Naive thymus-derived CD8-positive, alpha-beta T cell (primary cell): ENCODE measurements around the gene SLC23A1. TPM values are rescaled to one million over a fixed set of nuclear protein-coding genes. Genes with fewer than 3 reads are reported as not detected.
"Not testable (repeated sequence)": the region's sequence is repeated elsewhere in the genome, so short reads cannot be mapped to it uniquely, and the experiment has no call there.

Experiments used
- ATAC-seq, 2 donors: fragments of 150-1000 bp; cut with Tn5 transposase in 1 of 2; sonication (Bioruptor Pico), chemical (Tn5 transposase) in 1 of 2; 1 replicate in 1 of 2; 2 replicates in 1 of 2; pipeline ENCODE4 v1.10.0; 2021; ENCODE audit warnings: mild to moderate bottlenecking in 2 of 2, moderate library complexity in 2 of 2
- POLR2A ChIA-PET: fragments of 350-600 bp; sonication (Branson Sonifier 250); formaldehyde crosslinking; loops from one replicate; lab custom pipeline; 2021; ENCODE audit warnings: antibody characterized with exemption; lab: Charles Lee
- DNase-seq, 10 donors: peaks; one replicate each; pipeline versions ENCODE4 v3.0.0 to v3.0.0-alpha.2; 2020 to 2022
- H3K27ac Mint-ChIP-seq, 10 donors: one replicate each; pipeline ENCODE4 v1.8.0; 2020 to 2022; ENCODE audit warnings: mild to moderate bottlenecking in 10 of 10, mixed read lengths in 10 of 10, moderate library complexity in 4 of 10, inconsistent platforms in 1 of 10
- H3K27me3 Mint-ChIP-seq, 5 donors: one replicate each; pipeline ENCODE4 v1.8.0; 2021 to 2022; ENCODE audit warnings: mixed read lengths in 5 of 5
- H3K36me3 Mint-ChIP-seq, 3 donors: one replicate each; pipeline ENCODE4 v1.8.0; 2020 to 2022; ENCODE audit warnings: mixed read lengths in 3 of 3, mild to moderate bottlenecking in 2 of 3, inconsistent platforms in 1 of 3
- H3K4me1 Mint-ChIP-seq, 4 donors: one replicate each; pipeline ENCODE4 v1.8.0; 2021 to 2022; ENCODE audit warnings: mixed read lengths in 4 of 4
- H3K4me3 Mint-ChIP-seq, 10 donors: one replicate each; pipeline ENCODE4 v1.8.0; 2020 to 2022; ENCODE audit warnings: mild to moderate bottlenecking in 10 of 10, mixed read lengths in 10 of 10, moderate library complexity in 6 of 10, inconsistent platforms in 1 of 10
- H3K9me3 Mint-ChIP-seq, 9 donors: one replicate each; pipeline ENCODE4 v1.8.0; 2020 to 2022; ENCODE audit warnings: mixed read lengths in 9 of 9, mild to moderate bottlenecking in 3 of 9, inconsistent platforms in 1 of 9, moderate library complexity in 1 of 9
- polyA plus RNA-seq, 3 donors: library from polyadenylated mRNA; unstranded; fragments of 300-500 nt; fragmentation: Illumina TruSeq; gene quantifications; one replicate each; pipeline ENCODE4 v1.2.3, GENCODE V29; 2021
- total RNA-seq, 8 experiments: library from RNA in 2 of 8; stranded (reverse) in 2 of 8; gene quantifications; one replicate each; pipeline ENCODE4 v1.2.3 and lab custom pipeline; 2021 to 2026

SLC23A1 gene
- total and polyA plus RNA-seq, 5 experiments from 2014 or later: 0.15 to 0.34 TPM; not detected in 3

- not testable (repeated sequence) for H3K9me3 Mint-ChIP-seq, DNase-seq, H3K27me3 Mint-ChIP-seq, H3K27ac Mint-ChIP-seq, ATAC-seq
- Mint-ChIP-seq H3K4me3 (peak overlapping the region in 1 of 10 donors; percentile 22), H3K36me3 (peaks cover 0 to 57% (median 18%) of the 10 kb centered on the region in 3 donors), H3K4me1 (peaks cover 14 to 80% (median 69%) of the 10 kb centered on the region in 4 donors)
- POLR2A ChIA-PET: interaction anchor here (0.7 to 1.0 kb wide), 3 partner anchors 16 to 55 kb away, joined by 3 to 4 read pairs (median 3); no protein-coding TSS in a partner anchor
Measured at GRCh38 chr5:139347863-139348262, 35.2 kb downstream of the SLC23A1 start.

- POLR2A ChIA-PET: interaction anchor here (0.7 kb wide), 1 partner anchor 896 kb away, joined by 5 read pairs; no protein-coding TSS in a partner anchor
- not testable (repeated sequence) for DNase-seq, ATAC-seq, H3K27me3 Mint-ChIP-seq, H3K9me3 Mint-ChIP-seq
- H3K4me3 Mint-ChIP-seq: peak overlapping the region in 7 of 10 donors; percentile 18 to 73 (median 40)
- peaks cover 0 to 47% (median 14%) of the 10 kb centered on the region in 3 donors for H3K36me3 Mint-ChIP-seq
- H3K4me1 Mint-ChIP-seq: peaks cover 25 to 82% (median 72%) of the 10 kb centered on the region in 4 donors
- H3K27ac Mint-ChIP-seq: peak overlapping the region in 3 of 10 donors; percentile 8 to 76 (median 29)
Measured at GRCh38 chr5:139345442-139345841, 37.7 kb downstream of the SLC23A1 start.

DNA sequence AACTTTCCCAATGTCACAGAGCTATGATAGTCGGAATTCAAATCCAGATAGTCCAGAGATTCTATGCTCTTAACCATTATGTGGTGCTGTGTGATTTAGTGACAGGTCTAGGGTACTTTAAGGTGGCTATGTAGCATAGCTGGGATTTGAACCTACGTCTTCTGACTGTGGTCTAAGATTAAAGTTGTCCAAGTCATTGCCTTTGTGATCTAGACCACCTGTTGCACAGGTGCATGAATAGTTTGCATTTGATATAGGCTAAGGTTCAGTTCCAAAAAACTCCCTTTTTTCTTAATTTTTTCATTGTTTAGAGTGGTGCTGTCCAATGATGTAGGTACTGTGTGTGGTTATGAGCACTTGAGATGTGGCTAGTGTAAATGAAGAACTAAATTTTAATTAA is 38.9 kb downstream of the SLC23A1 start:
- Mint-ChIP-seq H3K4me1 (peaks cover 25 to 78% (median 68%) of the 10 kb centered on the region in 4 donors), H3K9me3 (no peaks in the 10 kb centered on the region), H3K27ac (peak overlapping the region in 7 of 10 donors; percentile 11 to 76 (median 22)), H3K4me3 (peak overlapping the region; percentile 9 to 97 (median 68)), H3K27me3 (no peaks in the 10 kb centered on the region), H3K36me3 (peaks cover 0 to 42% (median 14%) of the 10 kb centered on the region in 3 donors)
- ATAC-seq: no peak
- no peak for DNase-seq
- POLR2A ChIA-PET: no interaction called here

- POLR2A ChIA-PET: no interaction called here
- DNase-seq: no peak
- peaks cover 25 to 71% (median 62%) of the 10 kb centered on the region in 4 donors for H3K4me1 Mint-ChIP-seq
- peaks cover 0 to 35% (median 13%) of the 10 kb centered on the region in 3 donors for H3K36me3 Mint-ChIP-seq
- no peak for ATAC-seq
- H3K27ac Mint-ChIP-seq: peak overlapping the region in 7 of 10 donors; percentile 97 to 100 (median 98)
- H3K4me3 Mint-ChIP-seq: peak overlapping the region; percentile 89 to 100 (median 97)
- H3K27me3 Mint-ChIP-seq: no peaks in the 10 kb centered on the region
- no peaks in the 10 kb centered on the region for H3K9me3 Mint-ChIP-seq
Measured at GRCh38 chr5:139343476-139343875, 39.6 kb downstream of the SLC23A1 start.

DNA sequence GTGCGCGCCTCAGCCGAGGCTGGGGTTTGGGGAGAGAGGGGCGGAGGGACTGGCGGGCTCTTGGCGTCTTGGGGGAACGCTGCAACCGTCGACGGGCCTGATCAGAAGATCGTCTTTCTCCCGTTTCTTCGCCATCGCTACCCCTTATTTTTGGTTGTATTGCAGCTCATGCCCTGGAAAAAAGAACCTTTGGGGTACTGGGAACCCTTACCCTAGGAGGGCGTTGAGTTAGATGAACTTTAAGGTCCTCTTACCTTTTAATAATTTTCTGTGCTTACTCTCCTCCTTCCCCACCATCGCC is 40.7 kb downstream of the SLC23A1 start:
- H3K4me3 Mint-ChIP-seq: peak overlapping the region; percentile 89 to 100 (median 97)
- POLR2A ChIA-PET: interaction anchor here (0.6 to 3.6 kb wide), 30 partner anchors 10 to 1010 kb away, joined by 3 to 126 read pairs (median 4); partner anchors contain the start of genes DNAJC18, HSPA9, MATR3 and PROB1
- no peaks in the 10 kb centered on the region for H3K9me3 Mint-ChIP-seq
- H3K27ac Mint-ChIP-seq: peak overlapping the region; percentile 97 to 100 (median 98)
- peaks cover 25 to 65% (median 58%) of the 10 kb centered on the region in 4 donors for H3K4me1 Mint-ChIP-seq
- no peaks in the 10 kb centered on the region for H3K27me3 Mint-ChIP-seq
- peaks cover 0 to 27% (median 12%) of the 10 kb centered on the region in 3 donors for H3K36me3 Mint-ChIP-seq
- DNase-seq (peak in 4 of 10 donors; percentile 80 to 92 (median 86)), ATAC-seq (peak; percentile 70 to 71)

- Mint-ChIP-seq H3K27ac (peak within 1 kb of the TSS; percentile 97 to 100 (median 98)), H3K4me3 (peak within 1 kb of the TSS; percentile 89 to 100 (median 97)), H3K4me1 (peaks cover 26 to 60% (median 55%) of the 10 kb centered on the region in 4 donors), H3K27me3 (no peaks in the 10 kb centered on the region), H3K9me3 (no peaks in the 10 kb centered on the region), H3K36me3 (peaks cover 0 to 22% (median 8%) of the 10 kb centered on the region in 3 donors)
- DNase-seq (peak; percentile 95 to 99 (median 98)), ATAC-seq (peak; percentile 82)
- POLR2A ChIA-PET: interaction anchor here (0.6 to 3.6 kb wide), 34 partner anchors 10 to 1010 kb away, joined by 3 to 126 read pairs (median 4); partner anchors contain the start of genes DNAJC18, HSPA9, MATR3 and PROB1
Measured at GRCh38 chr5:139341689-139342422, 41.2 kb downstream of the SLC23A1 start, which contains the start of gene PAIP2. PAIP2 (plus strand) TSS chr5:139341854; CDS start chr5:139363785, 21,931 bp downstream.

DNA sequence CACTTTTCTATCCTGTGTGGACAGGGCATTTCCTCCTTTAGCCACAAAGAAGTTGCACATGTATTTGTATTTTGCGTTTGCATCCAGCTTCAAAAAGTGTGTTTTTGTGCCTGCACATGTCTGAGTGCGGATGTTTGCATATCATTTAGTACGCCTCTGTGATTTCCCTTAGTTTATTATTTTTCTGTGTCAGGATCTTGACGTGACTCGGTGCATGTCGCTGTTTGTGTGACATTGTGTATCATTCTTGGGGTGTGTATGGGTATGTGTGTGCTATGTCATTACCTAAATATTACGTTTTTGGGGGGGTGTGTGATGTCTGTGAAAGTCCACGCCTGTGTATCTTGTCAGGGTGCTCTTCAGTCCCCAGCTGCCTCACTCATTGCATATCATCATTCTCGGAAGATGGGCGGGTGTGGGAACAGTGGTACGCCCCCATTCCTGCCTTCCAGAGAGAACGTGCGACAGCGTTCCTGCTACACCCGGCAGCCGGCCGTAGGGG is 41.9 kb downstream of the SLC23A1 start:
- ATAC-seq: peak in 1 of 2 donors; percentile 29
- no peaks in the 10 kb centered on the region for H3K9me3 Mint-ChIP-seq
- no peaks in the 10 kb centered on the region for H3K27me3 Mint-ChIP-seq

DNA sequence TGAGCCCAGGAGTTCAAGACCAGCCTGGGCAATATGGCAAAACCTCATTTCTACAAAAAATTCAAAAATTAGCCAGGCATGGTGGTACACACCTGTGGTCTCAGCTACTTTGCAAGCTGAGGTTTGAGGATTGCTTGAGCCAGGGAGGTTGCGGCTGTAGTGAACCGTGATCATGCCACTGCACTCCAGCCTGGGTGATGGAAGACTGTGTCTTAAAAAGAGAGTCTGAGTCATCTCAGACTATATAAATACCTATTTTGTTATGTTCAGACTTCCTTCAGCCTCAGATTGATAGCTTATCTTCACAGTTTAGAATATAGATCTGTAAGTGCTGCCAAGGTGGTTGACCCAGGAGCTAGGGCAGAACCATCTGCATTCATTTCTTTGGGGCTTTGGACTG is 43.0 kb downstream of the SLC23A1 start:
- Mint-ChIP-seq H3K36me3 (peaks cover 0 to 11% (median 0%) of the 10 kb centered on the region in 3 donors), H3K27ac (peak overlapping the region in 2 of 10 donors; percentile 11 to 52), H3K27me3 (no peaks in the 10 kb centered on the region), H3K4me3 (peak overlapping the region in 3 of 10 donors; percentile 13 to 97 (median 69)), H3K4me1 (peaks cover 25 to 54% (median 53%) of the 10 kb centered on the region in 4 donors), H3K9me3 (no peaks in the 10 kb centered on the region)
- ATAC-seq: no peak
- no peak for DNase-seq
- POLR2A ChIA-PET: interaction anchor here (3.5 to 3.6 kb wide), 2 partner anchors 8 to 46 kb away, joined by 20 to 126 read pairs; partner anchors contain the start of gene MATR3

More for the DNA sequence above, 41.9 kb downstream of the SLC23A1 start:
- Mint-ChIP-seq H3K27ac (peak overlapping the region; percentile 97 to 100 (median 98)), H3K36me3 (peaks cover 0 to 20% (median 6%) of the 10 kb centered on the region in 3 donors), H3K4me1 (peaks cover 28 to 58% (median 54%) of the 10 kb centered on the region in 4 donors), H3K4me3 (peak overlapping the region; percentile 89 to 100 (median 97))
- peak in 1 of 10 donors; percentile 8 for DNase-seq
- POLR2A ChIA-PET: interaction anchor here (0.7 to 3.6 kb wide), 27 partner anchors 9 to 1009 kb away, joined by 3 to 126 read pairs (median 4); partner anchors contain the start of genes MATR3, PROB1, SIL1 and SMIM33

GRCh38 chr5:139335811-139336210 is 47.3 kb downstream of the SLC23A1 start:
- peak overlapping the region in 2 of 10 donors; percentile 26 to 33 for H3K4me3 Mint-ChIP-seq
- no peaks in the 10 kb centered on the region for H3K27me3 Mint-ChIP-seq
- peak in 1 of 10 donors; percentile 18 for DNase-seq
- ATAC-seq: peak; percentile 26 to 36
- POLR2A ChIA-PET: interaction anchor here (1.1 to 3.2 kb wide), 2 partner anchors 42 to 268 kb away, joined by 3 to 15 read pairs; partner anchors contain the start of gene MATR3
- H3K36me3 Mint-ChIP-seq: peaks cover 0 to 26% (median 3%) of the 10 kb centered on the region in 3 donors
- peaks cover 5 to 18% (median 13%) of the 10 kb centered on the region in 4 donors for H3K4me1 Mint-ChIP-seq
- H3K27ac Mint-ChIP-seq: peak overlapping the region in 9 of 10 donors; percentile 35 to 88 (median 65)
- H3K9me3 Mint-ChIP-seq: no peaks in the 10 kb centered on the region

Other genes starting within 250 kb of the SLC23A1 start
- gene SIL1, start 184.9 kb downstream of the SLC23A1 start, total RNA-seq: 10 to 100 TPM; 14.3 to 16.2 TPM
- 10 to 100 TPM; 11.9 to 14.2 (median 13.5) TPM for gene SIL1, start 184.9 kb downstream of the SLC23A1 start, polyA plus RNA-seq
- 100 to 1,000 TPM; 259 to 272 TPM for gene MATR3, start 89.6 kb downstream of the SLC23A1 start, total RNA-seq
- gene MATR3, start 89.6 kb downstream of the SLC23A1 start, polyA plus RNA-seq: 100 to 1,000 TPM; 323 to 351 (median 327) TPM
- 100 to 1,000 TPM; 129 to 150 TPM for gene PAIP2, start 41.4 kb downstream of the SLC23A1 start, total RNA-seq
- gene PAIP2, start 41.4 kb downstream of the SLC23A1 start, polyA plus RNA-seq: 100 to 1,000 TPM; 359 to 455 (median 406) TPM
- 1 to 10 TPM; 2.2 to 2.5 TPM for gene MZB1, start 6.6 kb upstream of the SLC23A1 start, total RNA-seq
- gene MZB1, start 6.6 kb upstream of the SLC23A1 start, polyA plus RNA-seq: under 1 TPM in 2 of 3 donors, not detected in 1; 0.37 to 0.84 TPM
- under 1 TPM; 0.75 to 0.88 TPM for gene PROB1, start 11.8 kb upstream of the SLC23A1 start, total RNA-seq
- under 1 TPM; 0.03 to 0.32 (median 0.11) TPM for gene PROB1, start 11.8 kb upstream of the SLC23A1 start, polyA plus RNA-seq
- 1 to 10 TPM; 4.4 to 4.6 TPM for gene SPATA24, start 20.8 kb upstream of the SLC23A1 start, total RNA-seq
- 1 to 10 TPM; 2.9 to 8.7 (median 4.3) TPM for gene SPATA24, start 20.8 kb upstream of the SLC23A1 start, polyA plus RNA-seq
- 1 to 10 TPM; 3.8 to 5.5 TPM for gene DNAJC18, start 56.2 kb upstream of the SLC23A1 start, total RNA-seq
- gene DNAJC18, start 56.2 kb upstream of the SLC23A1 start, polyA plus RNA-seq: 1 to 10 TPM; 2.8 to 9.1 (median 5.1) TPM
- not detected for gene ECSCR, start 79.4 kb upstream of the SLC23A1 start, total RNA-seq
- under 1 TPM in 1 of 3 donors, not detected in 2; 0.36 TPM for gene ECSCR, start 79.4 kb upstream of the SLC23A1 start, polyA plus RNA-seq
- gene SMIM33, start 87.7 kb upstream of the SLC23A1 start, total RNA-seq: under 1 TPM in 1 of 2 experiments, not detected in 1; 0.13 TPM
- gene SMIM33, start 87.7 kb upstream of the SLC23A1 start, polyA plus RNA-seq: under 1 TPM; 0.17 to 0.43 (median 0.30) TPM
- 10 to 100 TPM; 65.3 to 68.1 TPM for gene STING1, start 99.5 kb upstream of the SLC23A1 start, total RNA-seq
- 10 to 100 TPM; 40.6 to 87.3 (median 45.1) TPM for gene STING1, start 99.5 kb upstream of the SLC23A1 start, polyA plus RNA-seq
- gene UBE2D2, start 178.0 kb upstream of the SLC23A1 start, total RNA-seq: 100 to 1,000 TPM; 223 to 236 TPM
- 100 to 1,000 TPM; 356 to 403 (median 359) TPM for gene UBE2D2, start 178.0 kb upstream of the SLC23A1 start, polyA plus RNA-seq